H1 (cell line): ENCODE results near the gene NR2C2. TPM values are rescaled to one million over a fixed set of nuclear protein-coding genes. Genes with fewer than 3 reads are reported as not detected.

Experiments
- CTCF ChIA-PET: fragments of 300-600 bp; sonication (Branson Sonifier 250); formaldehyde crosslinking; loops from one replicate; lab custom pipeline; 2021; ENCODE audit not compliant: partially characterized antibody; lab: Charles Lee
- POLR2A ChIA-PET: fragments of 300-600 bp; sonication (Branson Sonifier 250); formaldehyde crosslinking; loops from one replicate; lab custom pipeline; 2021; ENCODE audit warnings: inconsistent platforms; ENCODE audit not compliant: partially characterized antibody; lab: Charles Lee
- DNase-seq, 2 experiments: peaks; one replicate each; pipeline versions ENCODE4 v3.0.0 to v3.0.0-alpha.2; 2010 to 2022; ENCODE audit warnings: low spot score in 2 of 2, low read depth in 1 of 2, mixed read lengths in 1 of 2
- FAIRE-seq: peaks from 2 replicates; lab custom pipeline; 2011; peaks lifted over from hg19 to GRCh38; lab: Jason Lieb, UNC
- H2AFZ ChIP-seq: 2 replicates; pipeline ENCODE4 v1.8.1; 2012; ENCODE audit warnings: low read length, inconsistent platforms
- H2AK5ac ChIP-seq: 2 replicates; pipeline ENCODE4 v1.6.1; 2013; ENCODE audit warnings: low read depth, low read length
- H2BK120ac ChIP-seq: replicated peaks from 2 replicates; pipeline ENCODE3; 2013; ENCODE audit warnings: low read depth, low read length, inconsistent platforms
- H2BK12ac ChIP-seq: 2 replicates; pipeline ENCODE4 v1.6.1; 2013; ENCODE audit warnings: low read depth, low read length
- H2BK15ac ChIP-seq: 2 replicates; pipeline ENCODE4 v1.6.1; 2013; ENCODE audit warnings: low read length
- H2BK20ac ChIP-seq: 2 replicates; pipeline ENCODE4 v1.6.1; 2013; ENCODE audit warnings: low read length
- H2BK5ac ChIP-seq: 2 replicates; pipeline ENCODE4 v1.6.1; 2013; ENCODE audit warnings: low read depth, low read length
- H3K14ac ChIP-seq: 2 replicates; pipeline ENCODE4 v1.6.1; 2013; ENCODE audit warnings: inconsistent platforms; ENCODE audit not compliant: insufficient read length
- H3K18ac ChIP-seq: 2 replicates; pipeline ENCODE4 v1.6.1; 2013; ENCODE audit warnings: low read length; ENCODE audit errors: extremely low read depth
- H3K23ac ChIP-seq: 2 replicates; pipeline ENCODE4 v1.6.1; 2013; ENCODE audit warnings: inconsistent platforms; ENCODE audit not compliant: insufficient read length
- H3K23me2 ChIP-seq: 2 replicates; pipeline ENCODE4 v1.6.1; 2013; ENCODE audit warnings: low read depth, low read length
- H3K27ac ChIP-seq: 2 replicates; pipeline ENCODE4 v1.6.1; 2011; ENCODE audit warnings: low read depth, low read length, inconsistent platforms
- H3K27me3 ChIP-seq, 4 experiments: replicated peaks in 1 of 4; 1 replicate in 1 of 4; 2 replicates in 3 of 4; pipeline versions ENCODE4 v1.6.1 to v1.8.1; 2011 to 2013; ENCODE audit warnings: low read length in 3 of 4, mild to moderate bottlenecking in 3 of 4, inconsistent platforms in 2 of 4, mixed read lengths in 2 of 4, moderate library complexity in 1 of 4; ENCODE audit not compliant: control insufficient read depth in 3 of 4, insufficient read depth in 3 of 4; ENCODE audit errors: extremely low read depth in 1 of 4
- H3K36me3 ChIP-seq, 4 experiments: 2 replicates each; pipeline versions ENCODE4 v1.6.1 to v1.8.1; 2011 to 2013; ENCODE audit warnings: mild to moderate bottlenecking in 4 of 4, low read length in 3 of 4, moderate library complexity in 2 of 4, control low read depth in 1 of 4, inconsistent platforms in 1 of 4; ENCODE audit not compliant: insufficient read depth in 4 of 4, control insufficient read depth in 2 of 4
- H3K4ac ChIP-seq: replicated peaks from 2 replicates; pipeline ENCODE3; 2013; ENCODE audit warnings: low read length, low read depth, mixed read lengths, inconsistent platforms; ENCODE audit not compliant: insufficient read length
- H3K4me1 ChIP-seq, 4 experiments: replicated peaks in 1 of 4; 1 replicate in 1 of 4; 2 replicates in 3 of 4; pipeline versions ENCODE4 v1.6.1 to v1.8.1; 2011 to 2013; ENCODE audit warnings: low read length in 3 of 4, inconsistent platforms in 2 of 4, mixed read lengths in 1 of 4; ENCODE audit not compliant: insufficient read depth in 4 of 4, control insufficient read depth in 3 of 4
- H3K4me2 ChIP-seq, 2 experiments: 2 replicates each; pipeline versions ENCODE4 v1.6.1 to v1.8.1; 2011 to 2013; ENCODE audit warnings: low read depth in 2 of 2, low read length in 2 of 2, control low read depth in 1 of 2, inconsistent platforms in 1 of 2, mild to moderate bottlenecking in 1 of 2; ENCODE audit not compliant: insufficient read depth in 1 of 2
- H3K4me3 ChIP-seq, 4 experiments: fragments of 200-600, 300-600 bp in 1 of 4; sonication (generic), shearing (Covaris generic), sonication (Bioruptor Twin) in 1 of 4; 2 replicates each; pipeline versions ENCODE4 v1.5.1 to v1.8.1; 2011 to 2016; ENCODE audit warnings: low read length in 4 of 4, low read depth in 3 of 4, control low read depth in 2 of 4, inconsistent platforms in 2 of 4, mild to moderate bottlenecking in 2 of 4, mixed read lengths in 1 of 4, moderate library complexity in 1 of 4; ENCODE audit not compliant: insufficient read depth in 2 of 4; ENCODE audit errors: extremely low read depth in 1 of 4
- H3K56ac ChIP-seq: replicated peaks from 2 replicates; pipeline ENCODE3; 2013; ENCODE audit warnings: low read depth, mild to moderate bottlenecking, mixed read lengths, low read length, inconsistent platforms; ENCODE audit not compliant: insufficient read length
- H3K79me1 ChIP-seq: 2 replicates; pipeline ENCODE4 v1.6.1; 2013; ENCODE audit warnings: low read depth, low read length, control low read depth
- H3K79me2 ChIP-seq, 2 experiments: 2 replicates each; pipeline versions ENCODE4 v1.6.1 to v1.8.1; 2012 to 2013; ENCODE audit warnings: low read length in 2 of 2, mild to moderate bottlenecking in 2 of 2, inconsistent platforms in 1 of 2; ENCODE audit not compliant: insufficient read depth in 2 of 2, control insufficient read depth in 1 of 2
- H3K9ac ChIP-seq, 4 experiments: replicated peaks in 1 of 4; 1 replicate in 1 of 4; 2 replicates in 3 of 4; pipeline versions ENCODE4 v1.6.1 to v1.8.1; 2011 to 2013; ENCODE audit warnings: low read depth in 3 of 4, low read length in 3 of 4, control low read depth in 2 of 4, mild to moderate bottlenecking in 2 of 4, moderate library complexity in 2 of 4, inconsistent platforms in 1 of 4; ENCODE audit errors: extremely low read depth in 1 of 4
- H3K9me3 ChIP-seq, 2 experiments: 2 replicates each; pipeline versions ENCODE4 v1.6.1 to v1.8.1; 2012 to 2013; ENCODE audit warnings: mild to moderate bottlenecking in 2 of 2, moderate library complexity in 2 of 2, control low read depth in 1 of 2, inconsistent platforms in 1 of 2, low read depth in 1 of 2, low read length in 1 of 2, mixed read lengths in 1 of 2; ENCODE audit not compliant: insufficient read depth in 2 of 2
- H4K20me1 ChIP-seq, 2 experiments: replicated peaks in 1 of 2; 2 replicates each; pipeline versions ENCODE3 to v1.8.1; 2011 to 2013; ENCODE audit warnings: inconsistent platforms in 2 of 2, low read length in 2 of 2, mild to moderate bottlenecking in 1 of 2; ENCODE audit not compliant: insufficient read depth in 2 of 2, control insufficient read depth in 1 of 2
- H4K5ac ChIP-seq: 2 replicates; pipeline ENCODE4 v1.6.1; 2013; ENCODE audit warnings: low read length, low read depth, mixed read lengths, inconsistent platforms; ENCODE audit not compliant: insufficient read length
- H4K8ac ChIP-seq: 2 replicates; pipeline ENCODE4 v1.8.0; 2013; ENCODE audit warnings: mild to moderate bottlenecking, moderate library complexity, low read length, inconsistent platforms; ENCODE audit not compliant: insufficient read depth; ENCODE audit errors: extremely low read depth
- H4K91ac ChIP-seq: replicated peaks from 2 replicates; pipeline ENCODE3; 2013; ENCODE audit warnings: low read length, mixed read lengths, inconsistent platforms; ENCODE audit not compliant: insufficient read length
- ATF3 ChIP-seq: IDR thresholded peaks from 2 replicates; pipeline ENCODE4 v1.6.1; 2011; ENCODE audit warnings: low read depth, mild to moderate bottlenecking, low read length; ENCODE audit not compliant: insufficient read depth
- CHD1 ChIP-seq: IDR thresholded peaks from 2 replicates; pipeline ENCODE4 v1.6.1; 2012; ENCODE audit warnings: low read depth, low read length, improper control_type of control experiment
- EGR1 ChIP-seq: IDR thresholded peaks from 2 replicates; pipeline ENCODE4 v1.6.1; 2011; ENCODE audit warnings: low read depth, low read length, borderline replicate concordance
- KDM5A ChIP-seq: fragments of 200-600 bp; IDR thresholded peaks from 2 replicates; pipeline ENCODE4 v1.7.1; 2012; ENCODE audit warnings: mild to moderate bottlenecking, low read length, inconsistent platforms, mixed read lengths
- SP4 ChIP-seq: IDR thresholded peaks from 2 replicates; pipeline ENCODE4 v1.6.1; 2012; ENCODE audit warnings: low read length, inconsistent platforms
- TEAD4 ChIP-seq: IDR thresholded peaks from 2 replicates; pipeline ENCODE4 v1.6.1; 2012; ENCODE audit warnings: low read depth, low read length, inconsistent platforms, mixed read lengths
- WGBS, 2 experiments: shearing (Covaris generic) in 1 of 2; methylation state at CpG; one replicate each; pipeline versions ENCODE4 v1.1.6 to v1.1.7; 2013 to 2015; ENCODE audit warnings: low lambda C conversion rate in 2 of 2, mixed read lengths in 2 of 2, inconsistent platforms in 1 of 2, low coverage in 1 of 2, missing lambda C conversion rate in 1 of 2; ENCODE audit not compliant: insufficient replicate concordance in 2 of 2, insufficient coverage in 1 of 2, insufficient read length in 1 of 2; ENCODE audit errors: extremely low coverage in 1 of 2, missing lambda C conversion rate in 1 of 2; 5-methylcytosine and 5-hydroxymethylcytosine counted together
- polyA plus RNA-seq, 7 experiments: library from polyadenylated mRNA; depleted of rRNA in 3 of 7; stranded (reverse) in 5 of 7; unstranded in 2 of 7; fragments of >200 nt in 5 of 7; fragments of 200-250 nt in 2 of 7; gene quantifications; 1 replicate in 5 of 7; 2 replicates in 1 of 7; 4 replicates in 1 of 7; pipeline versions ENCODE4 v1.2.1 to v1.2.3, GENCODE V29; 2011 to 2013; ENCODE audit warnings: missing spikeins in 2 of 7, mixed read lengths in 2 of 7
- total RNA-seq: library from RNA; stranded (reverse); fragmentation: NEBNext Ultra II Directional; extraction: Animal tissue kit (Norgen Biotek cat#: 25700); gene quantifications from 2 replicates; pipeline ENCODE4 v1.2.1, GENCODE V29; 2021

NR2C2 gene
- total and polyA plus RNA-seq, 2 of the 8 experiments (the other 6 are each of a cell fraction or from before 2014, with no cell fraction given): 16.6 to 44.4 TPM

- H3K14ac ChIP-seq: no peak overlapping the region
- H3K9me3 ChIP-seq: no peaks in the 10 kb centered on the region
- no peak overlapping the region for H2BK20ac ChIP-seq
- H3K4me2 ChIP-seq: no peak overlapping the region
- H2AK5ac ChIP-seq: no peak overlapping the region
- no peaks in the 10 kb centered on the region for H3K36me3 ChIP-seq
- DNase-seq (no peak), FAIRE-seq (no peak)
- no peak overlapping the region for H3K23ac ChIP-seq
- peaks cover 0 to 77% of the 10 kb centered on the region in 2 experiments; a peak in 3 of 4 replicates for H3K79me2 ChIP-seq
- H4K5ac ChIP-seq: no peak overlapping the region
- no peak overlapping the region for H3K18ac ChIP-seq
- no peak overlapping the region for H2BK5ac ChIP-seq
- WGBS, 2 experiments: 83% methylated on average over 7 of the region's 7 CpGs; no CpG with 5 or more reads in 1 of the 2 experiments
- no peak overlapping the region for H4K91ac ChIP-seq
- H3K56ac ChIP-seq: no peak overlapping the region
- H3K27me3 ChIP-seq: peaks cover 0 to 8% (median 0%) of the 10 kb centered on the region in 4 experiments; a peak in 1 of 7 replicates
- peaks cover 31 to 42% of the 10 kb centered on the region in 2 experiments for H4K20me1 ChIP-seq
- no peak for TF ChIP-seq KDM5A
- TF ChIP-seq CHD1: no peak
- no peak for TF ChIP-seq SP4
- TF ChIP-seq TEAD4: no peak
- TF ChIP-seq EGR1: no peak
- no peak for TF ChIP-seq ATF3
- H3K4ac ChIP-seq: no peak overlapping the region
- no peak overlapping the region for H2AFZ ChIP-seq
- H3K23me2 ChIP-seq: no peaks in the 10 kb centered on the region
- no peak overlapping the region for H3K4me3 ChIP-seq
- H2BK120ac ChIP-seq: no peak overlapping the region
- no peak overlapping the region for H3K9ac ChIP-seq
- peaks cover 5% of the 10 kb centered on the region; the same call in 1 of the 2 replicates for H3K79me1 ChIP-seq
- H2BK15ac ChIP-seq: no peak overlapping the region
- CTCF ChIA-PET: interaction anchor here (0.7 kb wide), 1 partner anchor 207 kb away, joined by 3 read pairs; no protein-coding TSS in a partner anchor
- no peak overlapping the region for H4K8ac ChIP-seq
- no peak overlapping the region for H2BK12ac ChIP-seq
- POLR2A ChIA-PET: no interaction called here
- peaks cover 0 to 9% (median 5%) of the 10 kb centered on the region in 4 experiments; a peak in 5 of 7 replicates for H3K4me1 ChIP-seq
- H3K27ac ChIP-seq: no peak overlapping the region
These were observed 44.6 kb downstream of the NR2C2 start for GRCh38 chr3:14991818-14992612.
